Measurements from ENCODE around the gene HSPA9.

Gene HSPA9

DNA sequence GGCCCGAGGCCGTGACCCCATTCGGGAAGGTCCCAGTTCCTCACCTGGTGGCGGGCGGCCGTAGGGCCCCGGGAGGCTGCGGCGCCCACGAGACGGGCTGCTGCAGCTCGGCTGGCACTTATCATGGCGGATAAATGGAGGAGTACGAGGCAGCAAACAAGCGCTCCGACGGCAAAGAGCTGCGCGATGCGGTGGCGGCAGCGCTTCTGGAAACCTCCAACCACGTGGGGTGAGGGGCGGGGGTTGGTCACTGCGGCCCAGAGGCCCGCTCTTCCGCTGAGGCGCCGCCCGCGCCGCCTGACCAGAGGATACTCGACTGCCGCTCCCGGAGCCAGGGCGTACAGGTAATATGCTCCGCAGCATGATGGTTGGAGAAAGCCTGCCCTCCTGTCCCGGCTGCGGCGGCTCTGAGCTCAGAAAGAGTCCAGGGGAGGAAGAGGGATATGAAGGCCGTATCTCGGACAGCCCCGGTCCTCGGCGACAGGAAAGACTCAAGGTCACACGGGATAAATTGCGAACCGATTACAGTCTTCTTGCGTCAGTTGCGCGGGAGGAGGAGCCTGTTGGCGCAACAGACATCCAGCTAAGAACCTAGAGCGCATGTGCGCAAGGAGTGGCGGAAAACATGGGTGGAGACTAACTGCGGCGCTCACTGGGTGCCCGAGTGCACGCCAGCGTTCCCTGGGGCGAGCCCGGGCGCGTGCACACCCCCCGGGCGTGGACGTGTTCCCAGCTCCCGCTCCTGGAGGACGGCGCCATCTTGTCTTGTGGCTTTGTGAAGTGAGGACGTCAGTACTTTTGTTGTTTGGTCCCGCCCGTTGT lies at the start of gene HSPA9:
Gene HSPA9 (minus strand): TSS at position 208 of the 822 bp plus-strand sequence. CDS start 83 bp downstream, at position 125.
- peak within 1 kb of the TSS; percentile 98 for H3K4me3 ChIP-seq (ENCODE audit: low read depth, low read length)
- DNase-seq (ENCODE audit: low read depth): peak; percentile 99
- TF ChIP-seq POLR2A (IDR thresholded peaks at IDR 0.05; ENCODE audit: extremely low read depth, insufficient read length): peak; percentile 72
- peak; percentile 97 for TF ChIP-seq MYC (IDR thresholded peaks at IDR 0.05; ENCODE audit: low read depth, low read length)
- TF ChIP-seq, protein P1, sequence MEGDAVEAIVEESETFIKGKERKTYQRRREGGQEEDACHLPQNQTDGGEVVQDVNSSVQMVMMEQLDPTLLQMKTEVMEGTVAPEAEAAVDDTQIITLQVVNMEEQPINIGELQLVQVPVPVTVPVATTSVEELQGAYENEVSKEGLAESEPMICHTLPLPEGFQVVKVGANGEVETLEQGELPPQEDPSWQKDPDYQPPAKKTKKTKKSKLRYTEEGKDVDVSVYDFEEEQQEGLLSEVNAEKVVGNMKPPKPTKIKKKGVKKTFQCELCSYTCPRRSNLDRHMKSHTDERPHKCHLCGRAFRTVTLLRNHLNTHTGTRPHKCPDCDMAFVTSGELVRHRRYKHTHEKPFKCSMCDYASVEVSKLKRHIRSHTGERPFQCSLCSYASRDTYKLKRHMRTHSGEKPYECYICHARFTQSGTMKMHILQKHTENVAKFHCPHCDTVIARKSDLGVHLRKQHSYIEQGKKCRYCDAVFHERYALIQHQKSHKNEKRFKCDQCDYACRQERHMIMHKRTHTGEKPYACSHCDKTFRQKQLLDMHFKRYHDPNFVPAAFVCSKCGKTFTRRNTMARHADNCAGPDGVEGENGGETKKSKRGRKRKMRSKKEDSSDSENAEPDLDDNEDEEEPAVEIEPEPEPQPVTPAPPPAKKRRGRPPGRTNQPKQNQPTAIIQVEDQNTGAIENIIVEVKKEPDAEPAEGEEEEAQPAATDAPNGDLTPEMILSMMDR (IDR thresholded peaks at IDR 0.05; ENCODE audit: low read depth, low read length): no peak
- TF ChIP-seq, protein P2, sequence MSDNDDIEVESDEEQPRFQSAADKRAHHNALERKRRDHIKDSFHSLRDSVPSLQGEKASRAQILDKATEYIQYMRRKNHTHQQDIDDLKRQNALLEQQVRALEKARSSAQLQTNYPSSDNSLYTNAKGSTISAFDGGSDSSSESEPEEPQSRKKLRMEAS (IDR thresholded peaks at IDR 0.05; ENCODE audit: low read depth, low read length): peak; percentile 97

DNA sequence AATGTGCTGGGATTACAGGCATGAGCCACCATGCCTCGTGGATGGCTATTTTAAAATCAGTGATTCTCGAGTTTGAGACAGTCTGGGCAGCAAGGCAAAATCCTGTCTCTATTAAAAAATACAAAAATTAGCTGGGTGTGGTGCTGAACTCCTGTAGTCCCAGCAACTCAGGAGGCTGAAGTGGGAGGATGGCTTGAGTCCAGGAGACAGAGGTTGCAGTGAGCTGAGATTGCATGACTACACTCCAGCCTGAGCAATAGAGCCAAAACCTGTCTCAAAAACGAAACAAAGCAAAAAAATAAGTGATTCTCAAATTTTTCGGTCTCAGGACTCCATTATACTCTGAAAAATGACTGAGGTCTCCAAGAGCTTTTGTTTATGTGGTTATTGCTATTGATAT lies 47.9 kb upstream of the HSPA9 start:
- TF ChIP-seq POLR2A (IDR thresholded peaks at IDR 0.05; ENCODE audit: extremely low read depth, insufficient read length) (no peak), MYC (IDR thresholded peaks at IDR 0.05; ENCODE audit: low read depth, low read length) (no peak)
- TF ChIP-seq, protein P2 (IDR thresholded peaks at IDR 0.05; ENCODE audit: low read depth, low read length): no peak
- TF ChIP-seq, protein P1 (IDR thresholded peaks at IDR 0.05; ENCODE audit: low read depth, low read length): no peak
- no peak for DNase-seq (ENCODE audit: low read depth)
- no peak overlapping the region for H3K4me3 ChIP-seq (ENCODE audit: low read depth, low read length)

DNA sequence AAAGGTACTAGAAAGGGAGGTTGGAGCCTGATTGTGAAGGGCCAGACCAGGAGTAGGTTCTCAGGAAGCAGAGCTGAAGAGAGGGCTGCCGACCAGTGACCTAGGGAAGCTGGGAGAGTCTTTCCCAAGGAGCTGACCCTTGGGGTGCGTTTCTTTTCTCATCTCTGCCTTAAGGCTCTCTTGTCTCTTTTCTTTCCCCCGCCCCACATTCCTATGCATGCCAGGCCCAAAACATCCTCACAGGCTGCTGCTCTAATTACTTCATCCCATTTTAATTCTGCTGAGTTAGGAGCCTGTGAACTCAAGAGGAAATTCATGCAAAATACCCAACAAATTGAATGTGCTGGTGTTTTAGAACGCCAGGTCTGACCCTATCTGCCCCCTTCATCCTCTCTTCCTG lies 46.9 kb upstream of the HSPA9 start:
- H3K4me3 ChIP-seq (ENCODE audit: low read depth, low read length): no peak overlapping the region
- TF ChIP-seq, protein P1 (IDR thresholded peaks at IDR 0.05; ENCODE audit: low read depth, low read length): no peak
- no peak for TF ChIP-seq POLR2A (IDR thresholded peaks at IDR 0.05; ENCODE audit: extremely low read depth, insufficient read length)
- TF ChIP-seq MYC (IDR thresholded peaks at IDR 0.05; ENCODE audit: low read depth, low read length): no peak
- DNase-seq (ENCODE audit: low read depth): no peak

DNA sequence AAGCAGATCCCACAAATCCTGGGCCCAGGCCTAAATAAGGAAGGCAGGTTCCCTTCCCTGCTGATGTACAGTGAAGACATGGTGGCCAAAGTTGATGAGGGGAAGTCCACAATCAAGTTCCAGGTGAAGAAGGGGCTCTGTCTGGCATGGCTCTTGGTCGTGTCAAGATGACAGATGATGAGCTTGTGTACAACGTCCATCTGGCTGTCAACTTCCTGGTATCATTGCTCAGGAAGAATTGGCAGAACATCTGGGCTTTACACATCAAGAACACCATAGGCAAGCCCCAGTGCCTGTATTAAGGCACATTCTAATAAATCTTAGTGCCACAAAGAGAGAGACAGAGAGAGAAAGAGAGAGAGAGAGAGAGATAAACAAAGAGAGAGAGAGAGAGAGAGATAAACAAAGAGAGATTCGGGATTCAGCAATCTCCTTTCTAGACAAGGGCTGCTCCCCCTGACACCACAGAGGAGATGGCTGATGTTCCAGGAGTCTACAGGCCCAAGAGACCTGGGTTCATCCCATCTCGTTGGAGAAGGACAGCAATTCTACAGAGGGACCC lies 45.5 kb upstream of the HSPA9 start:
- no peak for TF ChIP-seq POLR2A (IDR thresholded peaks at IDR 0.05; ENCODE audit: extremely low read depth, insufficient read length)
- no peak for TF ChIP-seq MYC (IDR thresholded peaks at IDR 0.05; ENCODE audit: low read depth, low read length)
- TF ChIP-seq, protein P2 (IDR thresholded peaks at IDR 0.05; ENCODE audit: low read depth, low read length): no peak
- TF ChIP-seq, protein P1 (IDR thresholded peaks at IDR 0.05; ENCODE audit: low read depth, low read length): no peak
- no peak overlapping the region for H3K4me3 ChIP-seq (ENCODE audit: low read depth, low read length)
- DNase-seq (ENCODE audit: low read depth): no peak

GRCh38 chr5:138616508-138616907 lies 41.3 kb upstream of the HSPA9 start:
- no peak for DNase-seq (ENCODE audit: low read depth)
- TF ChIP-seq MYC (IDR thresholded peaks at IDR 0.05; ENCODE audit: low read depth, low read length) (no peak), POLR2A (IDR thresholded peaks at IDR 0.05; ENCODE audit: extremely low read depth, insufficient read length) (no peak)
- TF ChIP-seq, protein P2 (IDR thresholded peaks at IDR 0.05; ENCODE audit: low read depth, low read length): no peak
- TF ChIP-seq, protein P1 (IDR thresholded peaks at IDR 0.05; ENCODE audit: low read depth, low read length): no peak
- no peak overlapping the region for H3K4me3 ChIP-seq (ENCODE audit: low read depth, low read length)
